ENCODE measurements around the gene HPCAL1.
"Not testable (repeated sequence)": the region's sequence is repeated elsewhere in the genome, so short reads cannot be mapped to it uniquely, and the experiment has no call there.

Gene HPCAL1

DNA sequence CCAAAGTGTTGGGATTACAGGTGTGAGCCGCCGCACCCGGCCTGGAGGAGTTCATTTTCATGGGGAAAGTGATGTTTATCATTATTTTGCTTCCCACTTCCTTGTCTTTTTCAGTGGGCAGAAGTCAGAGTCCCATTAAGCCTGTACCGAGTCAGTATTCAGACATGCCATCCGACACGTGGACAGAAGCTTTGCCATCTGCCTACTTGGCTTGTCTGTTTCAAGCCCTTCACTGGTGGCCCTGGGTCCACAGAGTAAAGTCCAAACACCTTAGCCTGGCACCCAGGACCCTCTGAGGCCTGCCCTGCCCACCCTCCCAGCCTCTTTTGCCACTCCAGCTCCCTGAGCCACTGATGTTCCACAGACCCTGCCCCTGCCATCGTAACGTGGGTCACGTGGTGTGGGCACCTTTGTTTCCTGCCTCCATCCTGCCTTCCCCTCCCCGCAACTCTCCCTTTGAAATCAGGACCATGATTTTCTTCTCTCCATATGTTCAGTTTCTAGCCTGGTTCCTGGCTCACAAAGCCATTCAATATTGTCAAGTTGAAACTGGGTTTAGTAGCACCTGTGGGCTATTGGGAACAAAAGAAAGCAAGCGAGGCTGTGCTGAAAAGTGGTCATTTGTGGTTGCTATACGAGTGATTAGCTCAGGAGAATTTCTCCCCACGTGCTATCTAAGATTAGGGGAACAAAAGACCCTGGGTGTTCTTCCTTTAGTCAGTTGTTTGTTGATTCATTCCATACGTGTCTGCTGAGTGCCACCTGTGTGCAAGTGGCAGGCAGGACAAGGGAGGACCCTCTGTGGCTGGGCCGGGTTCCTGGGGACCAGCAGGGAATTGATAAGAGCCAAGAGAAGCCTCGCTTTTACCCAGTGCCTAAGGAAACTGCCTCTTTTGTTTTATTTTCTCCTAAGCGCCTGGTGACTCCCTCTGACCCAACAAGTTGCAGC lies 150.5 kb downstream of the HPCAL1 start:
- DNase-seq (ENCODE audit: low read depth in 2 of 3, low spot score in 2 of 3), result no peak

DNA sequence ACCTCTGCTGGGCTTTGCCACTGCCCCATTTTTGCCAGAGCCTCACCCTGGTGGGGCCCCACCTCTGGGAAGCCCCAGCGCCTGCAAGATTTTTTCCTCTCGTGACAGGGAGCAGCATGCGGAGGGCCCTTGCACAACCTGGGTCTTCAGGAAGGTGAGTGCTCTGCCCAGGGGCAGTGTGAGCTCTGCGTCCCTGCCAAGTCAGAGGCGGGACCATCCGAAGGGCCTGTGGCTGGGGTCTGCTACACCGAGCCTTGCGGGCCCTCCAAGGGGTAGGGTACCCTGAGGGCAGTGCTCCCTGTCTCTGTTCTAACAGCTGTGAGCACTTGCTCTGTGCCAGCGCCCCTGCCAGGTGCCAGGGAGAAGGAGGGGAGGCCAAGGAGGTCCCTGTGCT lies 151.2 kb downstream of the HPCAL1 start:
- DNase-seq (ENCODE audit: low read depth in 2 of 3, low spot score in 2 of 3), result no peak

DNA sequence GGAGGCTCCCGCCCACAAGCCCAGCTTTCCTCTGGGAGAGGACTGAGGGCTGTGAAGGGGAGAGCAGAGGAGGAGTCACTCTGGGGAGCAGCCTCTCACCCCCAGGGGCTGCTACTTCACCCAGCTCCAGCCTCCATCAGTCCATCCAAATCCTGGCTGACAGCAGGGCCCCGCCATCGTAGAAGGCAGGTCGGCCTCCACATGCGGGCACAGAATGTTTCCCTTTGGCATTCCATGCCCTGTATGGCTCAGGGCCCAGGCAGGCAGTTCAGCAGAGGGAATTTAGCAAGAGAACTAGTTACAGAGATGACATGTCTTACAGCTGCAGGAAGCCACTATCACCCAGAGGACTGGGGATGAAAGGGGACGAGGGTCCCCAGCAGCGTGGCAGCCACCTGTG lies 151.8 kb downstream of the HPCAL1 start:
- no peak for DNase-seq (ENCODE audit: low read depth in 2 of 3, low spot score in 2 of 3)

DNA sequence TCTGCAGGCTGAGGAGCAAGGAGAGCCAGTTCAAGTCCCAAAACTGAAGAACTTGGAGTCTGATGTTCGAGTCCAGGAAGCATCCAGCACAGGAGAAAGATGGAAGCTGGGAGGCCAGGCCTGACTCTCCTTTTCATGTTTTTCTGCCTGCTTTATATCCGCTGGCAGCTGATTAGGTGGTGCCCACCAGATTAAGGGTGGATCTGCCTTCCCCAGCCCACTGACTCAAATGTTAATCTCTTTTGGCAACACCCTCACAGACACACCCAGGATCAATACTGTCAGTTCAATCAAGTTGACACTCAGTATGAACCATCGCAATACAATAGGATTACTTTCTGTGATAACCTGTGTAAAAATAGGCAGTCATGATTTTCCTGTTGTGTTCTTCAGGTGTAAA lies 154.5 kb downstream of the HPCAL1 start:
- not testable (repeated sequence) for DNase-seq (ENCODE audit: low read depth in 2 of 3, low spot score in 2 of 3)

DNA sequence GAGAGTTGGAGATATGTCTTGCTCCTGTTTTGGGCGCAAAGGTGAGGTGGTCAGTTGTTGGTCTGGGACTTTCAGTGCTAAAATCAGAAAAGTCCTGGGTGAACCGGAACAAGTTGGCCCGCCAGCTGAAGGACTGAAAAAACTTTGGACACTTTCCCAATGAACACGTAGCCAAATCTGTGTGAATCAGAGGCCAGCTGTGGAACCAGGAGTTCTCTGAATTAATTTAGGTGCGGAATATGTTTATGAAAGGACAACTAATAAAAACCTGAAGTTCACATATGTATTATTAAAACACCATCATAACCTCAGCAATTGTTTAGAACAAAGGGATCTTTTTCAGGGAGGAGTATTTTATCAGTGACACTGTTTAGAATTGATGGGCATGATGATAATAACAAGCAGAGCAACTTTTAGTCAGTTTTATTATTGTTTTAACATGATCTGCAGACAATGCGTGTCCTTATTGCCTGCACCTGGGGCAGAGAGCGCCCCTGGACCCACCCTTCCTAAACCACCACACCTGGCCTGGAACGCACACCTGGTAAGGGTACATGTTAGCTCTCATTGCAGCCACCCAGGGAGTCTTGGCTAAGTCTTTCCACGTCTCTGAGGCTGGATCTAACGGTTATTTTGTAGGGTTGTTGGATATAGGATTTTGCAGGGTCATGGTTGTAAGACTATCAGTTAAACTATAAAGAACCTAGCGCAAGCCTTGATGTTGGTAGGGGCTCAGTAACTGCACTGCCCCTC lies 155.3 kb downstream of the HPCAL1 start:
- no peak for DNase-seq (ENCODE audit: low read depth in 2 of 3, low spot score in 2 of 3)

- DNase-seq (ENCODE audit: low read depth in 2 of 3, low spot score in 2 of 3), result no peak
Measured at GRCh38 chr2:10460366-10460796, 157.7 kb downstream of the HPCAL1 start.

DNA sequence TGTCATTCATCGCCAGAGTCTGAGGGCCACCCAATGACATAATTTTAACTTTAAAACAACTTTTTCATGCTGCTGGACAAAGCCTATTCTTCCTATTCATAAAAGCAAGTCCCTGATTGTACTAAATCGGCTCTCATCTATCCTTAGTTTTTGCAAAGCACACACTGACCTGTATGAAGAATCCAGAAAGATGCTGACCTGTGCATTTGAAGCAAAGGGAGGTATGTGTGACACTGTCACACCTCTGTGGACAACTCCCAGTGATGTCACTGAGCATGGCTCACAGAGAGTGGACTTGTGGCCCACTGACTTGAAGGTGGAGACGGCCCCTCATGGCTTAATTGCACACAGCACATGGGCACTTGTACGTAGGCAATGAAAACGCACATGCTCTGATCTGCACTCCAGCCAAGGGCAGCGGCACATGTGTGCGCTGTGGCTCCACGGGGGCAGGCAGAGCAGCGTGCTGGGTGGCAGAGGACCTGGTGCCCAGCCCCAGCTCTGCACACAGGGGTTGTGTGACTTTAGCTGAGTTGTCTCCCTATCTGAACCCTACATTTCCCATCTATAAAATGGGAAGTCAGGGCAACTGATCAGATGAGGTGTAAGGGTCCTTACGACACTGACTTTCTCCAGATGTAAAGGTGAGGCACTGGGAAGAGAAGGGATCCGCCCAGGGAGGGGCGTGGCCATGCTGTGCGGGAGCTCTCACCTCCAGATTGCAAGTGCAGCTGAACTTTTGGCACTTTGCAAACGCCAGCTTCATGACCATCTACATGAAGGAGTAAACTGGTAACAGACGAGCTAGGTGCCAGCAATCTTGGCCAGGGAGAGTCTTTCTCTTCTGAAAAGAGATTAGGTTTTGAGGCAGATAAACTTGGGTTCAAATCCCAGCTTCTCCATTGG lies 159.7 kb downstream of the HPCAL1 start:
- no peak for DNase-seq (ENCODE audit: low read depth in 2 of 3, low spot score in 2 of 3)

DNA sequence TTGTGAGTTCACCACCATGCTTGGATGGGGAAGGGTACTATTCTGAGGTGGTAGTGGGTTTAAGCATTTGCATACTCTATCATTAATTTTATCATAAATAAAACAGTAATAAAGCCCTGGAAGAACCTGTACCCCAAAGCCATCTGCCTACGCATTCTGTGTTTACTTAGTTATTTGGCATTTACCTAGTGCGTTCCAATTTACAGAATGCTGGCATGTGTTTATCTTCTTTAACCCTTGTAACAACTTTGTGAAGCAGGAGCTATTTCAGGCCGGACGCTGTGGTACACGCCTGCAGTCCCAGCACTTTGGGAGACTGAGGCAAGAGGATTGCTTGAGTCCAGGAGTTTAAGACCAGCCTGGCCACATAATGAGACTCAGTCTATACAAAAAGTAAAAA lies 163.2 kb downstream of the HPCAL1 start:
- no peak for DNase-seq (ENCODE audit: low read depth in 2 of 3, low spot score in 2 of 3)

GRCh38 chr2:10466801-10467200 lies 164.1 kb downstream of the HPCAL1 start:
- DNase-seq (ENCODE audit: low read depth in 2 of 3, low spot score in 2 of 3), result no peak

GRCh38 chr2:10467401-10467800 lies 164.7 kb downstream of the HPCAL1 start:
- DNase-seq (ENCODE audit: low read depth in 2 of 3, low spot score in 2 of 3), result no peak

- DNase-seq (ENCODE audit: low read depth in 2 of 3, low spot score in 2 of 3), result no peak
Measured at GRCh38 chr2:10469301-10469700, 166.6 kb downstream of the HPCAL1 start.

GRCh38 chr2:10469955-10470608 lies 167.4 kb downstream of the HPCAL1 start:
- no peak for DNase-seq (ENCODE audit: low read depth in 2 of 3, low spot score in 2 of 3)

GRCh38 chr2:10471046-10471571 lies 168.4 kb downstream of the HPCAL1 start:
- DNase-seq (ENCODE audit: low read depth in 2 of 3, low spot score in 2 of 3), result no peak

DNA sequence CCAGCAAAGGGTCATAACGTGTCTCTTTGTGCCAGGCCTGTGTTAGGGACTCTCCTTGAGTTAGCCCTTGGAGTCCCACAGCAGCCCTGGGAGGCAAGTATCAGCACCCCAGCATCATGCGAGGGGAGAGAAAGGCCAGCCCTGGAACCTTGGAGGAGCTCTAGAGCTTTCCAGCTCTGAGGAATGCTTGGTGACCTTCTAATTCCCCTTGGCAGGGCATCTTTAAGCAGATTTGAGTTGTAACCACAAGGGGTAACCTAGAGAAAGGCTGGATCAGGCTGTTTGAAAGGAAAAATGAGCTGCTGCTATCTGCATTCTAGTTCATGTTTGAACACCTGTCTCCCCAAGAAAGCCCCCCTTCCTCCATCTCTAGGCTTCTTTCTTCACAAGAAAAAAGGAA lies 169.3 kb downstream of the HPCAL1 start:
- no peak for DNase-seq (ENCODE audit: low read depth in 2 of 3, low spot score in 2 of 3)

GRCh38 chr2:10473121-10473756 lies 170.5 kb downstream of the HPCAL1 start:
- DNase-seq (ENCODE audit: low read depth in 2 of 3, low spot score in 2 of 3), result no peak

- DNase-seq (ENCODE audit: low read depth in 2 of 3, low spot score in 2 of 3), result no peak
Measured at GRCh38 chr2:10475221-10475722, 172.6 kb downstream of the HPCAL1 start.

- DNase-seq (ENCODE audit: low read depth in 2 of 3, low spot score in 2 of 3), result no peak
Measured at GRCh38 chr2:10475811-10476660, 173.3 kb downstream of the HPCAL1 start.

DNA sequence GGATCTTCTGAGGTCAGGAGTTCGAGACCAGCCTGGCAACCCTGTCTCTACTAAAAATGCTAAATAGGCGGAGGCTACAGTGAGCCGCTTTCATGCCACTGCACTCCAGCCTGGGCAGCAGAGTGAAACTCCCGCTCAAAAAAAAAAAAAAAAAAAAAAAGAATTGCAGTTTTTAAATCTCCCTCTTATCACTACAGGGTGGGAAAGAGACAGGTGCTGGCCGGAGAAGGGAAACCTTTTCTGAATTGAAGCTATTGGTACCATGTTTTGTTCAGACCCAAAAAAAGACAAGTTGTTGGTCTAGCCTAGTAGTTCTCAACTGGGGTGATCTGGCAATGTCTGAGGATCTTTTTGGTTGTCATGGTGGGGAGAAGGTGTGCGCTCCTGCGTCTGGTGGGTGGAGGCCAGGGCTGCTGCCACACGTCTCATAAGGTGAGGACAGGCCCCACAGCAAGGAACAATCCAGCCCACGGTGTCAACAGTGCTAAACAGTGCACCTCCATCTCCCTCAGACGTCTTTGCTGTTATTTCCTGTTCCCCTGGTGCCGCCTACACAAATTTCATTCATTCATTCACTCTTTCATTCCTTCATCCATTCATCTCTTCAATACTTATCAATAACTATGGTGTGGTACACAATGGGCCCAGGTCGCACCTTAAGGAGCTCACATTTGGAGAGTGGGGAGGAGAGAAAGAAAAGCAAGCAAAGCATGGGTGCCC lies 174.2 kb downstream of the HPCAL1 start:
- DNase-seq (ENCODE audit: low read depth in 2 of 3, low spot score in 2 of 3), result no peak

All from activated CD8-positive, alpha-beta memory T cell treated with anti-CD3 and anti-CD28 coated beads for 48 hours (primary cell).